ENCODE results near the gene FILIP1.

GRCh38 chr6:75419980-75420379 lies 73.6 kb downstream of the FILIP1 start:
- TF ChIP-seq POLR2AphosphoS5 (IDR thresholded peaks at IDR 0.05), result no peak
- TF ChIP-seq, protein P1, sequence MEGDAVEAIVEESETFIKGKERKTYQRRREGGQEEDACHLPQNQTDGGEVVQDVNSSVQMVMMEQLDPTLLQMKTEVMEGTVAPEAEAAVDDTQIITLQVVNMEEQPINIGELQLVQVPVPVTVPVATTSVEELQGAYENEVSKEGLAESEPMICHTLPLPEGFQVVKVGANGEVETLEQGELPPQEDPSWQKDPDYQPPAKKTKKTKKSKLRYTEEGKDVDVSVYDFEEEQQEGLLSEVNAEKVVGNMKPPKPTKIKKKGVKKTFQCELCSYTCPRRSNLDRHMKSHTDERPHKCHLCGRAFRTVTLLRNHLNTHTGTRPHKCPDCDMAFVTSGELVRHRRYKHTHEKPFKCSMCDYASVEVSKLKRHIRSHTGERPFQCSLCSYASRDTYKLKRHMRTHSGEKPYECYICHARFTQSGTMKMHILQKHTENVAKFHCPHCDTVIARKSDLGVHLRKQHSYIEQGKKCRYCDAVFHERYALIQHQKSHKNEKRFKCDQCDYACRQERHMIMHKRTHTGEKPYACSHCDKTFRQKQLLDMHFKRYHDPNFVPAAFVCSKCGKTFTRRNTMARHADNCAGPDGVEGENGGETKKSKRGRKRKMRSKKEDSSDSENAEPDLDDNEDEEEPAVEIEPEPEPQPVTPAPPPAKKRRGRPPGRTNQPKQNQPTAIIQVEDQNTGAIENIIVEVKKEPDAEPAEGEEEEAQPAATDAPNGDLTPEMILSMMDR (IDR thresholded peaks at IDR 0.05), result no peak

Data from stomach (tissue), 4 donors.